Left lung (tissue), 10 donors: ENCODE data around the gene SLC2A10. TPM values are rescaled to one million over a fixed set of nuclear protein-coding genes. Genes with fewer than 3 reads are reported as not detected.
A peak's percentile ranks its signal among the peaks of the same experiment; 100 is the strongest.

Experiments used
- ATAC-seq: fragments of 200-7000 bp; cut with Tn5 transposase; one replicate; pipeline ENCODE4 v1.9.1; 2020; ENCODE audit warnings: moderate library complexity
- DNase-seq, 4 donors: peaks; one replicate each; pipeline ENCODE4 v3.0.0-alpha.2; 2013 to 2020
- H3K27ac ChIP-seq, 2 donors: fragments of 200-600 bp; sonication (generic) in 1 of 2; one replicate each; pipeline versions ENCODE4 v1.5.0 to v1.8.0; 2020 to 2021
- H3K27me3 ChIP-seq, 2 donors: fragments of 200-600 bp; sonication (generic) in 1 of 2; one replicate each; pipeline versions ENCODE4 v1.5.0 to v1.8.0; 2020 to 2021
- H3K36me3 ChIP-seq, 2 donors: fragments of 200-600 bp; sonication (generic) in 1 of 2; one replicate each; pipeline versions ENCODE4 v1.5.0 to v1.8.0; 2020 to 2021
- H3K4me1 ChIP-seq, 2 donors: fragments of 200-600 bp; one replicate each; pipeline ENCODE4 v1.8.0; 2021
- H3K4me3 ChIP-seq, 2 donors: fragments of 200-600 bp; sonication (generic) in 1 of 2; one replicate each; pipeline versions ENCODE4 v1.5.0 to v1.8.0; 2020 to 2021; ENCODE audit warnings: mild to moderate bottlenecking in 1 of 2
- H3K9me3 ChIP-seq, 2 donors: fragments of 200-600 bp; sonication (generic) in 1 of 2; one replicate each; pipeline versions ENCODE4 v1.5.0 to v1.8.0; 2020 to 2021
- intact Hi-C, 2 donors: fragments of 100-400 bp; cut with DNase I; formaldehyde crosslinking; loops; one replicate each; pipeline versions ENCODE4 v1.11.2 to v1.14.2; 2022
- polyA plus RNA-seq, 6 donors: library from polyadenylated mRNA; unstranded; fragments of 120-200 nt; gene quantifications; one replicate each; pipeline ENCODE4 v1.2.1, GENCODE V29; 2013; ENCODE audit not compliant: insufficient read length in 6 of 6
- total RNA-seq, 2 donors: library from RNA; stranded (reverse); fragmentation: NEBNext Ultra II Directional; extraction: Animal tissue kit (Norgen Biotek cat#: 25700); gene quantifications; one replicate each; pipeline ENCODE4 v1.2.1, GENCODE V29; 2021
- TF ChIP-seq, protein P1 (sequence below), 2 donors: fragments of 200-600 bp; sonication (generic) in 1 of 2; IDR thresholded peaks; one replicate each; pipeline versions ENCODE4 v1.5.0 to v1.8.0; 2021; ENCODE audit warnings: antibody characterized with exemption in 2 of 2
- donor health status: DM: no; HTN: yes; CAD: no.
- donor health status: DM: no; HTN: no; CAD: no.

The SLC2A10 gene
- total and polyA plus RNA-seq, 8 donors = 12.9 to 26.1 (median 21.0) TPM

DNA sequence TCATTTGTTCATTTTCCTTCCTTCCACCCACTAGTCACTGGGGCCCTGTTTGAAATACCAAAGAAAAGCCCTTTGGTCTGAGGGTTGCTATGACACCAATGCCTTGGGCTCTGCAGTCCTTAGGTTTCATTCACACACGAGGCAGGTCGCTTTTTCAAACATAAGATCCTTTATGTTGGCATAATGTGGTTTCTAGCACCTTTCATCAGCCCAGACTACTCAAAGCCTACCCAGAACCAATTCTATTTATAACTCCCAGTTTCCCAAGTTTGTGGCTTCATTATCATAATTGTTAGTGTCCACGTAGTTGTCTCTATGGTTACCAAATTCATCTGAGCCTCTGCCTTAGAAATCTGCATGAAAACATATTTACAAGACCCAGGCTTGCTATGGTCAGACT, 13.6 kb upstream of the SLC2A10 start:
- Histone ChIP-seq H3K27ac (no peak overlapping the region), H3K36me3 (no peaks in the 10 kb centered on the region), H3K27me3 (no peaks in the 10 kb centered on the region), H3K4me1 (peaks cover 0 to 6% of the 10 kb centered on the region in 2 donors), H3K4me3 (no peak overlapping the region), H3K9me3 (no peaks in the 10 kb centered on the region)
- DNase-seq (peak in 1 of 4 donors; percentile 58), ATAC-seq (peak; percentile 19)
- TF ChIP-seq, protein P1, sequence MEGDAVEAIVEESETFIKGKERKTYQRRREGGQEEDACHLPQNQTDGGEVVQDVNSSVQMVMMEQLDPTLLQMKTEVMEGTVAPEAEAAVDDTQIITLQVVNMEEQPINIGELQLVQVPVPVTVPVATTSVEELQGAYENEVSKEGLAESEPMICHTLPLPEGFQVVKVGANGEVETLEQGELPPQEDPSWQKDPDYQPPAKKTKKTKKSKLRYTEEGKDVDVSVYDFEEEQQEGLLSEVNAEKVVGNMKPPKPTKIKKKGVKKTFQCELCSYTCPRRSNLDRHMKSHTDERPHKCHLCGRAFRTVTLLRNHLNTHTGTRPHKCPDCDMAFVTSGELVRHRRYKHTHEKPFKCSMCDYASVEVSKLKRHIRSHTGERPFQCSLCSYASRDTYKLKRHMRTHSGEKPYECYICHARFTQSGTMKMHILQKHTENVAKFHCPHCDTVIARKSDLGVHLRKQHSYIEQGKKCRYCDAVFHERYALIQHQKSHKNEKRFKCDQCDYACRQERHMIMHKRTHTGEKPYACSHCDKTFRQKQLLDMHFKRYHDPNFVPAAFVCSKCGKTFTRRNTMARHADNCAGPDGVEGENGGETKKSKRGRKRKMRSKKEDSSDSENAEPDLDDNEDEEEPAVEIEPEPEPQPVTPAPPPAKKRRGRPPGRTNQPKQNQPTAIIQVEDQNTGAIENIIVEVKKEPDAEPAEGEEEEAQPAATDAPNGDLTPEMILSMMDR (IDR thresholded peaks at IDR 0.05) = no peak
- intact Hi-C loops = no loop called here

DNA sequence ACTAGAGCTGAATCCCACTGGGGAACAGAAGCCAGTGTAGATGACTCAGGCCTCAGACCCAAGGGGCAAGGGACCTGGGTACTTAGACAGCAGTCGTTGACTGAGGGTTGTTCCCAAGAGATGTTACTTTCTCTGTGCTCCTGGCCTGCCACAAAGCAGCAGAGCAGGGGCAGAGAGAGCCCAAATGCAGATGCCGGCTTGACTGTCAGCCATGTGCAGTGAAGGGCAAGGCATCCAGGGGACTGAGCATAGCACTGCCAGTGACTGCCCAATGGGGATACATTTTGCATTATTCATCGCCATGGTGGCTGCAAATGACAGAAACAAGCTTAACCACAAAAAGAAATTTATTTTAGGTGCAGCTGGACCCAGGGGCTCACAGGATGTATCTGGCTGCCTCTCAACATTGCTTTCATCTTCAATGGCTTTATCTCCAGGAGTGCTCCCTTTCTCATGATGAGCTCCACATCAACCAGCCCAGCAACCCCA, 12.6 kb upstream of the SLC2A10 start:
- H3K9me3 ChIP-seq = no peaks in the 10 kb centered on the region
- no peaks in the 10 kb centered on the region for H3K27me3 ChIP-seq
- no peak for DNase-seq
- no peak overlapping the region for H3K27ac ChIP-seq
- ATAC-seq = no peak
- intact Hi-C loops = no loop called here
- TF ChIP-seq, protein P1 (IDR thresholded peaks at IDR 0.05) = no peak
- H3K4me1 ChIP-seq = peaks cover 0 to 6% of the 10 kb centered on the region in 2 donors
- no peaks in the 10 kb centered on the region for H3K36me3 ChIP-seq
- no peak overlapping the region for H3K4me3 ChIP-seq

DNA sequence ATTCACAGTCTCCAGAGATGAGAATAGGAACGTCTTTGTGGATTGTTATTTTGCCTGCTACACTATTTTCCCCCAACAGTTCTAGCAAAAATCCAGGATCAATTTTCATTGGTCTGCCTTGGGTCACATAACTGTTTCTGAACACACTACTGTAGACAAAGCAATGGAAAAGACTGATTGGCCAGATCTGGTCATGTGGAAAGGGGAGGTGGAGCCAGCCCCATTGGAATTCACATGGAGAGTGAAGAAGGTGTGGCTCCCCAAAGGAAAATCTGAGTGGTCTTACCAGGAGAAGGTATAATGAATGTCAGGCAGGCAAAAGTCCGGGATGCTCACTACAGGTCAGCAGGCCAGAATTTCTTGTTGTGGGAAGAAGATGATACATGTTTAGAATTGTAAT, 10.7 kb upstream of the SLC2A10 start:
- Histone ChIP-seq H3K4me3 (no peak overlapping the region), H3K27ac (no peak overlapping the region), H3K36me3 (no peaks in the 10 kb centered on the region), H3K9me3 (no peaks in the 10 kb centered on the region), H3K27me3 (no peaks in the 10 kb centered on the region), H3K4me1 (peaks cover 0 to 6% of the 10 kb centered on the region in 2 donors)
- ATAC-seq (no peak), DNase-seq (no peak)
- intact Hi-C loops = no loop called here
- TF ChIP-seq, protein P1 (IDR thresholded peaks at IDR 0.05) = no peak

DNA sequence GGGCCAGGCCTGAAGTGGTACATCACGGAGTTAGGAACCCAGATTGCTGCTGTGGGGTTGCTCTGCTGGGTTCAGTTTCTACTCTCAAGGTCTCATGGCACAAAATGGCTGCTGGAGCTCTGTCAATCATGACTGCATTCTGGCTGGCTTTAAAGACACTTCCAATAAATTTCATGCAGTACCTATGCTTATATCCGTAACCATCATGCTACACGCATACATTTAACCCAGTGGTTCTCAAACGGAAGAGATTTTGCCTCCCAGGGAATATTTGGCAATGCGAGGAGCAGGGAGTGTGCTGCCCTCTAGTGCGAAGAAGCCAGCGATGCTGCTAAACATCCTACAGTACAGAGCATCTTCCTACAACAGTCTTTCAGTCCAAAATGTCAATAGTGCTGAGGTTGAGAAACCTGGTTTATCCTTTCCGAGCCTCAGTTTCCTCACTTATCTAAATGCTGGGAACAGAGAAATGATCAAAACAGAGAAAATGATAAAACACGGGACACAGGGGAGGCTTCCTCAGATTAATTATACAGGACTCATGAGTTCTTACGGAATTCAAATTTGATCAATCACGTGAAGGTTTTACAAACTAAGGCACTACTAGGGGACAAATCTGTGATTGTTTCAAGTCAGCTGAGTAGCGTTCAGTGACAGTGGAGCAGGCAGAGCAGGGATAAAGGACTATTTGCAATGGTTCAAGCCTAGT, 9.6 kb upstream of the SLC2A10 start:
- DNase-seq (no peak), ATAC-seq (peak; percentile 57)
- Histone ChIP-seq H3K4me3 (no peak overlapping the region), H3K27me3 (no peaks in the 10 kb centered on the region), H3K36me3 (no peaks in the 10 kb centered on the region), H3K9me3 (no peaks in the 10 kb centered on the region), H3K27ac (no peak overlapping the region), H3K4me1 (no peaks in the 10 kb centered on the region)
- TF ChIP-seq, protein P1 (IDR thresholded peaks at IDR 0.05) = peak in 1 of 2 donors; percentile 36
- intact Hi-C loops = no loop called here

DNA sequence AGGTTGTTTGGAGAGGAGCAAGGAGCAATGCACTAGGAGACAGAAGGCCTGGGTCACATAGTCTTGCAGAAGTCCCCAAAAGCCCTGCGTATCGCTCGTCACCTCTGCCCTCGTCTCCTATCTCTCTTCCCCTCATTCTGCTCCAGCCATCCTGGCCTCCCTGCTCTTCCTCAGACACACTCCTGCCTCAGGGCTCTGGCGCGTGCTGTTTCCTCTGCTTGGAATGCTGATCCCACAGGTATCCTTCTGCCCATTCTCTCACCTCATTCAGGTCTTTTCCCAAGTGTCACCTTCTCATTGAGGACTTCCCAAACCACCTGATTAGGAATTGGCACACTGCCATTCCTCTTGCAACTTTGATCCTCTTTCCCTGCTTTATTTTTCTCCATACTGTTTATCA, 9.0 kb upstream of the SLC2A10 start:
- H3K27ac ChIP-seq = no peak overlapping the region
- intact Hi-C loops = no loop called here
- H3K27me3 ChIP-seq = no peaks in the 10 kb centered on the region
- no peaks in the 10 kb centered on the region for H3K36me3 ChIP-seq
- DNase-seq (no peak), ATAC-seq (no peak)
- no peaks in the 10 kb centered on the region for H3K9me3 ChIP-seq
- TF ChIP-seq, protein P1 (IDR thresholded peaks at IDR 0.05) = no peak
- H3K4me3 ChIP-seq = no peak overlapping the region
- H3K4me1 ChIP-seq = no peaks in the 10 kb centered on the region
